Neural progenitor cell (in vitro differentiated cells): Measurements from ENCODE around the gene AGBL2.

Experiments
- EZH2 ChIP-seq: fragments of 200-600 bp; sonication (generic); IDR thresholded peaks from 2 replicates; pipeline ENCODE4 v1.6.1; 2017; ENCODE audit warnings: antibody characterized with exemption, mild to moderate bottlenecking, moderate library complexity
- TF ChIP-seq, protein P1 (sequence below): fragments of 200-600 bp; sonication (generic); IDR thresholded peaks from 2 replicates; pipeline ENCODE4 v1.5.1; 2017; ENCODE audit warnings: antibody characterized with exemption, mild to moderate bottlenecking

DNA sequence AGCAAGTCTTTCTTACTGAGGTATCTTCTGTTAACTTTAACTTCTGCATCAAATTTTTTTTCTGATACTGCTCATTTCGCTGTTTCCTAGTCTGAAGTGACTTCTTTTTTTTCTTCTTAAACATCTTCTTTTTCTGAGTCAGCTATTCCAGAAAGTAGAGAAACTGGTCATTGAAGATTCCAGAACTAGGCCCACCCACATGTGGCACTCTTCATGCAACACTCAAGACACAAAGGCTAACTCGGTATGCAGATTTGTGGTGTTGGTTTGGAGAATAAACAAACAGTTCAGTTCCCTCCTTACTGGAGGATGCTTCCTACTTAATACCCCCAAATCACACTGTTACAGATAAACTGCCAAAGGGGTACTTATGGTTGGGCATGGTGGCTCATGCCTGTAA lies 47.6 kb downstream of the AGBL2 start:
- TF ChIP-seq EZH2: no peak
- TF ChIP-seq, protein P1, sequence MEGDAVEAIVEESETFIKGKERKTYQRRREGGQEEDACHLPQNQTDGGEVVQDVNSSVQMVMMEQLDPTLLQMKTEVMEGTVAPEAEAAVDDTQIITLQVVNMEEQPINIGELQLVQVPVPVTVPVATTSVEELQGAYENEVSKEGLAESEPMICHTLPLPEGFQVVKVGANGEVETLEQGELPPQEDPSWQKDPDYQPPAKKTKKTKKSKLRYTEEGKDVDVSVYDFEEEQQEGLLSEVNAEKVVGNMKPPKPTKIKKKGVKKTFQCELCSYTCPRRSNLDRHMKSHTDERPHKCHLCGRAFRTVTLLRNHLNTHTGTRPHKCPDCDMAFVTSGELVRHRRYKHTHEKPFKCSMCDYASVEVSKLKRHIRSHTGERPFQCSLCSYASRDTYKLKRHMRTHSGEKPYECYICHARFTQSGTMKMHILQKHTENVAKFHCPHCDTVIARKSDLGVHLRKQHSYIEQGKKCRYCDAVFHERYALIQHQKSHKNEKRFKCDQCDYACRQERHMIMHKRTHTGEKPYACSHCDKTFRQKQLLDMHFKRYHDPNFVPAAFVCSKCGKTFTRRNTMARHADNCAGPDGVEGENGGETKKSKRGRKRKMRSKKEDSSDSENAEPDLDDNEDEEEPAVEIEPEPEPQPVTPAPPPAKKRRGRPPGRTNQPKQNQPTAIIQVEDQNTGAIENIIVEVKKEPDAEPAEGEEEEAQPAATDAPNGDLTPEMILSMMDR: no peak
